Endothelial cell (in vitro differentiated cells): Measurements from ENCODE around the gene ZNF646. TPM values are rescaled to one million over a fixed set of nuclear protein-coding genes. Genes with fewer than 3 reads are reported as not detected.
A peak's percentile ranks its signal among the peaks of the same experiment; 100 is the strongest.

Experiments used
- DNase-seq: peaks from one replicate; pipeline ENCODE4 v3.0.0; 2021; ENCODE audit warnings: low spot score
- H3K27ac Mint-ChIP-seq: one replicate; pipeline ENCODE4 v1.8.0; 2021; ENCODE audit warnings: mixed read lengths, inconsistent platforms; ENCODE audit not compliant: unreplicated experiment
- H3K27me3 Mint-ChIP-seq: one replicate; pipeline ENCODE4 v1.8.0; 2021; ENCODE audit warnings: mild to moderate bottlenecking, moderate library complexity, mixed read lengths, inconsistent platforms; ENCODE audit not compliant: unreplicated experiment
- H3K36me3 Mint-ChIP-seq: one replicate; pipeline ENCODE4 v1.8.0; 2021; ENCODE audit warnings: mild to moderate bottlenecking, low read depth, mixed read lengths, inconsistent platforms; ENCODE audit not compliant: unreplicated experiment
- H3K4me1 Mint-ChIP-seq: one replicate; pipeline ENCODE4 v1.8.0; 2021; ENCODE audit warnings: mild to moderate bottlenecking, mixed read lengths, inconsistent platforms; ENCODE audit not compliant: unreplicated experiment
- H3K4me3 Mint-ChIP-seq: one replicate; pipeline ENCODE4 v1.8.0; 2021; ENCODE audit warnings: mild to moderate bottlenecking, mixed read lengths, inconsistent platforms; ENCODE audit not compliant: unreplicated experiment
- H3K9me3 Mint-ChIP-seq: one replicate; pipeline ENCODE4 v1.8.0; 2021; ENCODE audit warnings: mixed read lengths, inconsistent platforms; ENCODE audit not compliant: unreplicated experiment
- CTCF ChIP-seq: fragments of 200-600 bp; sonication (generic); IDR thresholded peaks from one replicate; pipeline ENCODE4 v1.5.0; 2021; ENCODE audit warnings: antibody characterized with exemption; ENCODE audit not compliant: unreplicated experiment
- total RNA-seq: library from RNA; stranded (reverse); fragmentation: NEBNext Ultra II Directional; extraction: Animal tissue kit (Norgen Biotek cat#: 25700); gene quantifications from one replicate; pipeline ENCODE4 v1.2.1, GENCODE V29; 2021; ENCODE audit not compliant: unreplicated experiment

ZNF646 gene
- total RNA-seq, 1 donor from 2014 or later, result 25.5 TPM

- Mint-ChIP-seq H3K36me3 (peaks cover 15% of the 10 kb centered on the region), H3K27ac (no peak overlapping the region), H3K9me3 (no peaks in the 10 kb centered on the region), H3K27me3 (peaks cover 25% of the 10 kb centered on the region), H3K4me1 (peaks cover 2% of the 10 kb centered on the region), H3K4me3 (peak overlapping the region; percentile 60)
- DNase-seq, result no peak
- no peak for TF ChIP-seq CTCF
Observed at GRCh38 chr16:31085873-31086628, 11.8 kb downstream of the ZNF646 start.

GRCh38 chr16:31086629-31086906, 12.3 kb downstream of the ZNF646 start:
- TF ChIP-seq CTCF, result no peak

GRCh38 chr16:31087481-31087880, 13.3 kb downstream of the ZNF646 start:
- no peak overlapping the region for H3K4me3 Mint-ChIP-seq
- no peak for TF ChIP-seq CTCF
- no peak for DNase-seq
- H3K27me3 Mint-ChIP-seq, result peaks cover 28% of the 10 kb centered on the region
- H3K9me3 Mint-ChIP-seq, result no peaks in the 10 kb centered on the region
- no peak overlapping the region for H3K27ac Mint-ChIP-seq
- no peaks in the 10 kb centered on the region for H3K4me1 Mint-ChIP-seq
- H3K36me3 Mint-ChIP-seq, result peaks cover 11% of the 10 kb centered on the region

More at GRCh38 chr16:31086629-31086906, 12.3 kb downstream of the ZNF646 start:
- no peak for DNase-seq
- Mint-ChIP-seq H3K27ac (no peak overlapping the region), H3K27me3 (peaks cover 30% of the 10 kb centered on the region), H3K4me3 (no peak overlapping the region), H3K4me1 (peaks cover 2% of the 10 kb centered on the region), H3K9me3 (no peaks in the 10 kb centered on the region), H3K36me3 (peaks cover 15% of the 10 kb centered on the region)

- Mint-ChIP-seq H3K36me3 (peaks cover 11% of the 10 kb centered on the region), H3K4me3 (no peak overlapping the region), H3K27me3 (peaks cover 29% of the 10 kb centered on the region), H3K27ac (no peak overlapping the region), H3K9me3 (no peaks in the 10 kb centered on the region), H3K4me1 (no peaks in the 10 kb centered on the region)
- no peak for TF ChIP-seq CTCF
- no peak for DNase-seq
Observed at GRCh38 chr16:31087971-31088370, 13.7 kb downstream of the ZNF646 start.

- no peak for DNase-seq
- Mint-ChIP-seq H3K4me1 (no peaks in the 10 kb centered on the region), H3K27me3 (peaks cover 28% of the 10 kb centered on the region), H3K36me3 (peaks cover 7% of the 10 kb centered on the region), H3K9me3 (no peaks in the 10 kb centered on the region), H3K27ac (no peak within 1 kb of the TSS), H3K4me3 (peak within 1 kb of the TSS; percentile 47)
- TF ChIP-seq CTCF, result no peak
Observed at GRCh38 chr16:31088459-31089183, 14.4 kb downstream of the ZNF646 start, which contains the start of gene PRSS53. Gene PRSS53, minus strand, starts transcription at chr16:31088943. Its CDS starts 134 bp downstream, at chr16:31088809.
